Activated CD4-positive, alpha-beta T cell treated with anti-CD3 and anti-CD28 coated beads for 36 hours (primary cell): ENCODE measurements around the gene TRAPPC6A. TPM values are rescaled to one million over a fixed set of nuclear protein-coding genes. Genes with fewer than 3 reads are reported as not detected.
A peak's percentile ranks its signal among the peaks of the same experiment; 100 is the strongest.
"Not testable (repeated sequence)": the region's sequence is repeated elsewhere in the genome, so short reads cannot be mapped to it uniquely, and the experiment has no call there.

ENCODE experiments used
- ATAC-seq: fragments of 200-7000 bp; cut with Tn5 transposase; one replicate; pipeline ENCODE4 v1.10.0; 2021; ENCODE audit warnings: mild to moderate bottlenecking, moderate library complexity
- CTCF ChIA-PET: fragments of 350-600 bp; sonication (Branson Sonifier 250); formaldehyde crosslinking; loops from one replicate; lab custom pipeline; 2021; ENCODE audit warnings: antibody characterized with exemption; lab: Charles Lee
- POLR2A ChIA-PET: fragments of 350-600 bp; sonication (Branson Sonifier 250); formaldehyde crosslinking; loops from one replicate; lab custom pipeline; 2021; ENCODE audit warnings: antibody characterized with exemption, inconsistent platforms; lab: Charles Lee
- DNase-seq: peaks from one replicate; pipeline ENCODE4 v3.0.0-alpha.2; 2020
- H3K27ac Mint-ChIP-seq: one replicate; pipeline ENCODE4 v1.8.0; 2021; ENCODE audit warnings: mixed read lengths
- H3K27me3 Mint-ChIP-seq: one replicate; pipeline ENCODE4 v1.8.0; 2021; ENCODE audit warnings: mixed read lengths
- H3K36me3 Mint-ChIP-seq: one replicate; pipeline ENCODE4 v1.8.0; 2021; ENCODE audit warnings: low read depth, mixed read lengths
- H3K4me1 Mint-ChIP-seq: one replicate; pipeline ENCODE4 v1.8.0; 2021; ENCODE audit warnings: mixed read lengths
- H3K4me3 Mint-ChIP-seq: one replicate; pipeline ENCODE4 v1.8.0; 2021; ENCODE audit warnings: mild to moderate bottlenecking, moderate library complexity, mixed read lengths
- H3K9me3 Mint-ChIP-seq: one replicate; pipeline ENCODE4 v1.8.0; 2021; ENCODE audit warnings: low read depth, mixed read lengths
- intact Hi-C, 2 experiments: fragments of 100-400 bp; cut with DNase I in 1 of 2; cut with micrococcal nuclease in 1 of 2; formaldehyde crosslinking; loops; one replicate each; pipeline versions ENCODE4 v1.14.2 to v1.15.1; 2022 to 2024; cut with DNase I, micrococcal nuclease
- total RNA-seq, 2 experiments: library from RNA; stranded (reverse); gene quantifications; one replicate each; pipeline ENCODE4 v1.2.3, GENCODE V29; 2021

Gene TRAPPC6A
- total RNA-seq, 2 experiments from 2014 or later = 18.3 to 25.1 TPM

- intact Hi-C loops = no loop called here
- H3K4me1 Mint-ChIP-seq = peaks cover 40% of the 10 kb centered on the region
- ChIA-PET CTCF (no interaction called here), POLR2A (no interaction called here)
- no peak for ATAC-seq
- H3K9me3 Mint-ChIP-seq = no peaks in the 10 kb centered on the region
- no peaks in the 10 kb centered on the region for H3K27me3 Mint-ChIP-seq
- H3K36me3 Mint-ChIP-seq = no peaks in the 10 kb centered on the region
- H3K4me3 Mint-ChIP-seq = no peak overlapping the region
- DNase-seq = no peak
- no peak overlapping the region for H3K27ac Mint-ChIP-seq
Measured at GRCh38 chr19:45123440-45123850, 54.6 kb downstream of the TRAPPC6A start.

DNA sequence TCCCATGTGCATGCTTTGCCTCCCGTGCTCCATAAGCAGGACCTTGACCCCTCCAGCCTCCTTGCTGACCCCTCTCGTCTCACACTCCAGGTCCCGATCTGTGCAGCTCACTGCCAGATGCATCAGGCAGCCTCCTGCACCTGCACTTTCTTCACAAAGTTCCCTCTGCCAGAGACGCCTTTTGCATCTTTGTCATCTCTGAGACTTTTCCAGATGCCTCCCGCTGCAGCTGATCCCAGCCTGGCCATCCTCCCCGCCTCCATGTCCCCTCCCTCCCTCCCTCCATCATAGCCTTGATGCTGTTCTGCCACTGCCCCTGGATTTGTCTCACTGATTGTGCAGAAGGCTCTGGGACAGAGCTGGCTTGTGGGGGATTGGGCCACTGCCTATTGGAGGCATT is 55.2 kb downstream of the TRAPPC6A start:
- H3K27ac Mint-ChIP-seq = no peak overlapping the region
- ATAC-seq (no peak), DNase-seq (no peak)
- ChIA-PET POLR2A (no interaction called here), CTCF (no interaction called here)
- no peak overlapping the region for H3K4me3 Mint-ChIP-seq
- H3K36me3 Mint-ChIP-seq = no peaks in the 10 kb centered on the region
- peaks cover 46% of the 10 kb centered on the region for H3K4me1 Mint-ChIP-seq
- intact Hi-C loops = no loop called here
- H3K27me3 Mint-ChIP-seq = no peaks in the 10 kb centered on the region
- no peaks in the 10 kb centered on the region for H3K9me3 Mint-ChIP-seq

DNA sequence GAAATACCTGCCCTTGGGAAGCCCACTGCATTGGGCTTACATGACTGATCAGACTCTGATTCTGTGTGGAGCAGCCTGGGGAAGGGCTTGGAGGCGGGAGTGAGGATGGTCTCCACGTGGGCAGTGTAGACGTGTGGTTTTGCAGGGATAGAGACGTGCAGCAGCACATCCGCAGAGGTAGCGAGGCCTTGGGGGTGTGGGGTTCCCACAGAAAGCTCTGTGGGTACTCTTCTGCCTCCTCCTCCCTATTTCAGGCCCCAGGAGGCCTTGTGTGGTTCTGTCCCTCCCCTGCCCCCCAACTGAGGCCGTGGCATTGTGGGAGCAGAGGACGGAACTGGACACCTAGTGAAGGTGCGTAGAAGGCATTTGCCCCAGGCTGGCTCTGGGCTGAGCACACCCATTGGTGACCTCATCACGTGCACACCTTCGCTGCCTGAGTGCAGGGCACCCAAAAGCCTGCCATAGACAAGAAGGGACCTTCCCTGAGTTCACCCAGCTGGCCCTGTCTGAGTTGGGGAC is 56.2 kb downstream of the TRAPPC6A start:
- H3K36me3 Mint-ChIP-seq = no peaks in the 10 kb centered on the region
- H3K27ac Mint-ChIP-seq = peak overlapping the region; percentile 37
- H3K4me1 Mint-ChIP-seq = peaks cover 55% of the 10 kb centered on the region
- POLR2A ChIA-PET = no interaction called here
- H3K27me3 Mint-ChIP-seq = no peaks in the 10 kb centered on the region
- ATAC-seq (no peak), DNase-seq (peak; percentile 38)
- intact Hi-C loops = no loop called here
- H3K9me3 Mint-ChIP-seq = no peaks in the 10 kb centered on the region
- no peak overlapping the region for H3K4me3 Mint-ChIP-seq
- CTCF ChIA-PET = interaction anchor here (0.6 kb wide), 1 partner anchor 26 kb away, joined by 4 read pairs; no protein-coding TSS in a partner anchor

- POLR2A ChIA-PET = no interaction called here
- H3K36me3 Mint-ChIP-seq = no peaks in the 10 kb centered on the region
- H3K27ac Mint-ChIP-seq = no peak overlapping the region
- CTCF ChIA-PET = interaction anchor here (0.5 to 1.2 kb wide), 2 partner anchors 11 to 415 kb away, joined by 3 to 4 read pairs; no protein-coding TSS in a partner anchor
- no peak for ATAC-seq
- H3K27me3 Mint-ChIP-seq = no peaks in the 10 kb centered on the region
- no peak overlapping the region for H3K4me3 Mint-ChIP-seq
- no peak for DNase-seq
- peaks cover 69% of the 10 kb centered on the region for H3K4me1 Mint-ChIP-seq
- no peaks in the 10 kb centered on the region for H3K9me3 Mint-ChIP-seq
- intact Hi-C loops = no loop called here
Measured at GRCh38 chr19:45119582-45119981, 58.5 kb downstream of the TRAPPC6A start.

- H3K36me3 Mint-ChIP-seq, H3K9me3 Mint-ChIP-seq, H3K27me3 Mint-ChIP-seq, intact Hi-C loops: not testable (repeated sequence)
- Mint-ChIP-seq H3K4me1 (peaks cover 69% of the 10 kb centered on the region), H3K4me3 (peak overlapping the region; percentile 39), H3K27ac (peak overlapping the region; percentile 19)
- DNase-seq (peak; percentile 46), ATAC-seq (peak; percentile 17)
- ChIA-PET POLR2A (interaction anchor here (0.5 to 0.9 kb wide), 4 partner anchors 36 to 354 kb away, joined by 3 to 5 read pairs (median 4); no protein-coding TSS in a partner anchor), CTCF (interaction anchor here (0.5 to 1.9 kb wide), 5 partner anchors 12 to 416 kb away, joined by 3 to 4 read pairs (median 3); partner anchors contain the start of gene PPP1R37)
Measured at GRCh38 chr19:45118591-45119355, 59.3 kb downstream of the TRAPPC6A start.

DNA sequence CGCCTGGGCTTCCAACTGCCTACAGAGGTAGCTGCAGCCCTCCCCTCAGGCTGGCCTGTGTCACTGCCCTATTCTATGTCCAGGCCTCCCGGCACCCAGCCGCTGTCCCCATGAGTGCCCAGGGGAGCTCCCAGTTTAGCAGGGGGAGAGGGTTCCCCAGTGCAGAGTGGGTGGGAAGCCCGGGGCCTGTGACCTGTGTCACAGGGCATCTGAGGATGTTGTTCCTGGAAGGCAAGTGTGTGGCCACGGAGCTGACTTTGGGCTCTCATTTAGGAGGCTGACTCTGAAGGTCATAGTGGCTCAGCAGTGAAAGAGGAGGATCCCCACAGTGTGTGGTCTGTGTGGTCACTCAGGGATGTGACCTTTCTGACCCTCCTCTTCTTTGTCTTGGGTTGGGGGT is 59.9 kb downstream of the TRAPPC6A start:
- POLR2A ChIA-PET = interaction anchor here (0.5 to 1.1 kb wide), 4 partner anchors 25 to 353 kb away, joined by 3 to 5 read pairs (median 3); partner anchors contain the start of gene PPP1R37
- Mint-ChIP-seq H3K4me1 (peaks cover 69% of the 10 kb centered on the region), H3K36me3 (no peaks in the 10 kb centered on the region), H3K27ac (no peak overlapping the region), H3K4me3 (no peak overlapping the region), H3K9me3 (no peaks in the 10 kb centered on the region), H3K27me3 (no peaks in the 10 kb centered on the region)
- intact Hi-C loops = no loop called here
- no peak for ATAC-seq
- peak; percentile 23 for DNase-seq
- CTCF ChIA-PET = interaction anchor here (0.7 to 1.9 kb wide), 4 partner anchors 15 to 64 kb away, joined by 3 to 5 read pairs (median 4); partner anchors contain the start of gene PPP1R37

- Mint-ChIP-seq H3K27ac (no peak overlapping the region), H3K36me3 (no peaks in the 10 kb centered on the region), H3K4me3 (no peak overlapping the region), H3K4me1 (peaks cover 69% of the 10 kb centered on the region), H3K27me3 (no peaks in the 10 kb centered on the region), H3K9me3 (no peaks in the 10 kb centered on the region)
- DNase-seq = peak; percentile 49
- intact Hi-C loops = loop anchor here in 1 of 2 experiments (1.0 kb wide), 2 partner anchors 24 to 227 kb away; partner anchors contain the start of gene PPP1R37
- POLR2A ChIA-PET = interaction anchor here (0.8 to 1.1 kb wide), 2 partner anchors 12 to 25 kb away, joined by 3 read pairs; partner anchors contain the start of gene PPP1R37
- ATAC-seq = peak; percentile 18
- CTCF ChIA-PET = interaction anchor here (0.5 to 1.9 kb wide), 6 partner anchors 12 to 524 kb away, joined by 3 to 5 read pairs (median 4); partner anchors contain the start of gene PPP1R37
Measured at GRCh38 chr19:45117671-45118070, 60.4 kb downstream of the TRAPPC6A start.

GRCh38 chr19:45117167-45117594 is 60.9 kb downstream of the TRAPPC6A start:
- Mint-ChIP-seq H3K27ac (peak overlapping the region; percentile 33), H3K4me3 (peak overlapping the region; percentile 34), H3K4me1 (peaks cover 66% of the 10 kb centered on the region), H3K27me3 (no peaks in the 10 kb centered on the region), H3K36me3 (no peaks in the 10 kb centered on the region), H3K9me3 (no peaks in the 10 kb centered on the region)
- POLR2A ChIA-PET = interaction anchor here (0.8 to 1.1 kb wide), 2 partner anchors 11 to 24 kb away, joined by 3 read pairs; partner anchors contain the start of gene PPP1R37
- intact Hi-C loops = loop anchor here in 1 of 2 experiments (1.0 kb wide), 2 partner anchors 24 to 227 kb away; partner anchors contain the start of gene PPP1R37
- ATAC-seq (peak; percentile 75), DNase-seq (peak; percentile 87)
- CTCF ChIA-PET = interaction anchor here (0.5 to 1.8 kb wide), 5 partner anchors 12 to 525 kb away, joined by 3 to 5 read pairs (median 3); no protein-coding TSS in a partner anchor

DNA sequence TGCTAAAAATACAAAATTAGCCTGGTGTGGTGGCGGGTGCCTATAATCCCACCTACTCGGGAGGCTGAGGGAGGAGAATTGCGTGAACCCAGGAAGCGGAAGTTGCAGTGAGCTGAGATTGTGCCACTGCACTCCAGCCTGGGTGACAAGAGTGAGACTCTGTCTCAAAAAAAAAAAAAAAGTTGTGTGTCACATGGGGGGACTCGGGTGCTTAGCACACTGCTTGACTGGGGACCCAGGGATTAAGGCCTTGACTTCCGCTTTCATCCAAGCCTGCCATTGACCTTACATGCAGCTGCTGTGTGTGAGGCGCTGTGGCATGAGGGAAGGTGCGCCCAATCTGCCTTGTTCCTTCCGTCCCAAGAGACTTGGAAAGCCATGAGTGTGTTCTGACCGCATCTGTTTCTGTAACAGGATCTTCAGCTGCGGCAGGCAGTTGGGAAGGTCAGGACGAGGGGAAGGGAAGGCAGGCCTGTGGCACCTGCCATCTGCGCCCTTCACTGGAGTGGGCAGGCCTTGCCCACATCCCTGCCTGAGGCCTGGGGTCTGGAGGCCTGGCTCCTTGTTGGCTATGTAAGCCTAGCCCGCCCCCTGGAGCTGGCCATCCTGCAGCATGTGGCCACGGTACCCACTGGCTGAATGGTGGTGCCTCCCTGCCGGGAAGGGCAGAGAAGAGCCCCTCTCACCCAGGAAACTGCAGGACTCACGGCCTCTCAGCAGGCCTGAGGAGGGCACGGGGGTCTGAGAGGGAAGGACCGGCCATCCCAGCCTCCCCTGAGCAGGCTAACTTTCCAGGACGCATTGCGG is 62.0 kb downstream of the TRAPPC6A start:
- DNase-seq (no peak), ATAC-seq (no peak)
- no peak overlapping the region for H3K4me3 Mint-ChIP-seq
- no peaks in the 10 kb centered on the region for H3K36me3 Mint-ChIP-seq
- no peaks in the 10 kb centered on the region for H3K27me3 Mint-ChIP-seq
- ChIA-PET CTCF (interaction anchor here (1.0 to 1.8 kb wide), 3 partner anchors 13 to 68 kb away, joined by 3 to 5 read pairs (median 3); partner anchors contain the start of genes BLOC1S3 and TRAPPC6A), POLR2A (interaction anchor here (0.6 kb wide), 1 partner anchor 24 kb away, joined by 7 read pairs; no protein-coding TSS in a partner anchor)
- H3K4me1 Mint-ChIP-seq = peaks cover 59% of the 10 kb centered on the region
- no peak overlapping the region for H3K27ac Mint-ChIP-seq
- intact Hi-C loops = no loop called here
- H3K9me3 Mint-ChIP-seq = no peaks in the 10 kb centered on the region

GRCh38 chr19:45114116-45114515 is 63.9 kb downstream of the TRAPPC6A start:
- H3K9me3 Mint-ChIP-seq = no peaks in the 10 kb centered on the region
- ChIA-PET POLR2A (no interaction called here), CTCF (interaction anchor here (1.6 kb wide), 1 partner anchor 11 kb away, joined by 7 read pairs; no protein-coding TSS in a partner anchor)
- no peaks in the 10 kb centered on the region for H3K27me3 Mint-ChIP-seq
- intact Hi-C loops = no loop called here
- H3K27ac Mint-ChIP-seq = no peak overlapping the region
- H3K4me3 Mint-ChIP-seq = no peak overlapping the region
- no peak for DNase-seq
- no peaks in the 10 kb centered on the region for H3K36me3 Mint-ChIP-seq
- no peak for ATAC-seq
- peaks cover 56% of the 10 kb centered on the region for H3K4me1 Mint-ChIP-seq
